ENCODE measurements around the gene SLC30A2.

Gene SLC30A2

DNA sequence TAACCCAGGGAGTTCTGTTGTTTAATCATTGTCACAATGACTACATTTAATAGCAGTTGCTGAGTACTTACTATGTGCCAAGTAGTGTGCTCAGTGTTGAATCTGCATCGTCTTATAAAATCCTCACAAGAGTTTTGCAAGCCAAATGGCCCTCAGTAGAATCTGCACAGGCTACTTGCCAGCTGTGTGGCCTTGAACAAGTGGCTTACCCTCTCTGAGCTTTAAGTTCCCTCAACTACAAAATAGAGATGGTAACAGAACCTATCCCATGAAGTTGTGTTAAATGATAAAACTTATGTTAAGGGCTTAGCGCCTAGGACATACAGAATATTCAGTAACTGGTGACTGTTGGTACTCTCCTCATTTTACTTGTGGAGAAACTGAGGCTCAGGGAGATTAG lies 9.1 kb upstream of the SLC30A2 start:
- no peaks in the 10 kb centered on the region for H3K36me3 ChIP-seq
- H3K9me3 ChIP-seq (ENCODE audit: severe bottlenecking): no peaks in the 10 kb centered on the region
- H3K4me3 ChIP-seq (ENCODE audit: low read depth, low read length): no peak overlapping the region
- TF ChIP-seq, protein P1, sequence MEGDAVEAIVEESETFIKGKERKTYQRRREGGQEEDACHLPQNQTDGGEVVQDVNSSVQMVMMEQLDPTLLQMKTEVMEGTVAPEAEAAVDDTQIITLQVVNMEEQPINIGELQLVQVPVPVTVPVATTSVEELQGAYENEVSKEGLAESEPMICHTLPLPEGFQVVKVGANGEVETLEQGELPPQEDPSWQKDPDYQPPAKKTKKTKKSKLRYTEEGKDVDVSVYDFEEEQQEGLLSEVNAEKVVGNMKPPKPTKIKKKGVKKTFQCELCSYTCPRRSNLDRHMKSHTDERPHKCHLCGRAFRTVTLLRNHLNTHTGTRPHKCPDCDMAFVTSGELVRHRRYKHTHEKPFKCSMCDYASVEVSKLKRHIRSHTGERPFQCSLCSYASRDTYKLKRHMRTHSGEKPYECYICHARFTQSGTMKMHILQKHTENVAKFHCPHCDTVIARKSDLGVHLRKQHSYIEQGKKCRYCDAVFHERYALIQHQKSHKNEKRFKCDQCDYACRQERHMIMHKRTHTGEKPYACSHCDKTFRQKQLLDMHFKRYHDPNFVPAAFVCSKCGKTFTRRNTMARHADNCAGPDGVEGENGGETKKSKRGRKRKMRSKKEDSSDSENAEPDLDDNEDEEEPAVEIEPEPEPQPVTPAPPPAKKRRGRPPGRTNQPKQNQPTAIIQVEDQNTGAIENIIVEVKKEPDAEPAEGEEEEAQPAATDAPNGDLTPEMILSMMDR (IDR thresholded peaks at IDR 0.05; ENCODE audit: low read depth, low read length): no peak
- H3K27ac ChIP-seq: no peak overlapping the region
- DNase-seq: no peak
- H3K27me3 ChIP-seq (ENCODE audit: insufficient read depth, low read depth, severe bottlenecking): no peaks in the 10 kb centered on the region

DNA sequence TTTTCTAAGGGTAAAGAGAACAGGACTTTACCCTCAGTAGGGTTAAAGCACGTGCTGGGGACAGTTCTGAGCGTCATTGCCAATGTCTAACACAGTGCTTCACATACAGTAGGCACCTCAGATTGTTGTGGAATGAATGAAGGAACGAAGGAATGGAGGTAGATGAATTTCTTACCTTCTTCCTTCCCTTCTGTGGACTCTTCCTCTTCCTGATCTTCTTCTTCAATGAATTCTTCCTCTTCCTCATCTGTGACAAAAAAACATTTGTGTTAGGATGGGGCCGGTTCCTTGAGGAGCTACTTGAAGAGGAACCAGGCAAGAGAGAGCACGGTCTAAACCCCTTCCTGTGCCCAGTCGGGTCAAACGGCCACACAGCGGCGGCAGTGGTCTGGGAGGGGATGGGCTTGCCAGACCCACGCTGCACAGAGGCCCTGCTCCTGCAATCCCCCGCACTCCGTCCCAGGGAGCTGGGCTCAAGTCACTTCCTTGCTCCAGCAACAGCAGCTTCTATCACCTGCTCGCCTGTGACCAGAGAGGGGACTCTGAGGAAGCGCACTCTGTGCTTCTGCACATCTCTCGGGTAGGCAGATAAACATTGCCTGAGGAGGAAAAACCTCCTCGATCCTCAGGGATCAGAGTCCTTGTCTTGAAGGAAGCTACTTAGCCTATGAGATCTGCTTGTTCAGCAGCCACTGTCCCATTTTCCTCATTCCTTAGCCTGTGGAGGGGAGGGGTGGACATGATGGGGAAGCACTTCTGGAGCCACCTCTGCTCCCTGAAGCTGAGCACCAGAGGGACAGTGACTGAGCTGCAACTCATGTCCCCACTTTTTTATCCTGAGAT lies 8.0 kb upstream of the SLC30A2 start:
- Histone ChIP-seq H3K4me3 (ENCODE audit: low read depth, low read length) (no peak overlapping the region), H3K9me3 (ENCODE audit: severe bottlenecking) (no peaks in the 10 kb centered on the region), H3K36me3 (no peaks in the 10 kb centered on the region), H3K27me3 (ENCODE audit: insufficient read depth, low read depth, severe bottlenecking) (no peaks in the 10 kb centered on the region), H3K27ac (no peak overlapping the region)
- TF ChIP-seq, protein P1 (IDR thresholded peaks at IDR 0.05; ENCODE audit: low read depth, low read length): peak; percentile 28; the same call in 1 of the 2 replicates
- no peak for DNase-seq

DNA sequence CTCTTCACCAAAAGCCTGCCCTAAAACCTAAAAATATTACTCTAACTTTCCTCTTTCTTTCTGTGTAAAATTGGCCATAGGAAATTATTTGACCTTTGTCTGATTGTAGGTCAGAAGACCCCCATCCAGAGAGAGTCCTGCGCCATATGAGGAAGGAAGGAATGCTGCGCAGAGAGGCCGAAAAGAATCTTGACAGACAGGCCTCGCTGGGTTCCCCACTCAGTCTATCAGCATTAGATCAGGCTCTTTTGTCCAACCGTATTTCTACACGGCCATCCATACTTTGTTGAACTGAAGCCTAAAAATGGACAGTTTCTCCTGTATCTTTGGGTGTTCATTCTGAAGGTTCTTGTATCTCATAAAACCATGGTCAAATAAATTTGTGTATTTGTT lies 4.3 kb upstream of the SLC30A2 start:
- Histone ChIP-seq H3K27ac (no peak overlapping the region), H3K36me3 (no peaks in the 10 kb centered on the region), H3K4me3 (ENCODE audit: low read depth, low read length) (no peak overlapping the region), H3K27me3 (ENCODE audit: insufficient read depth, low read depth, severe bottlenecking) (no peaks in the 10 kb centered on the region), H3K9me3 (ENCODE audit: severe bottlenecking) (no peaks in the 10 kb centered on the region)
- DNase-seq: no peak
- TF ChIP-seq, protein P1 (IDR thresholded peaks at IDR 0.05; ENCODE audit: low read depth, low read length): no peak

DNA sequence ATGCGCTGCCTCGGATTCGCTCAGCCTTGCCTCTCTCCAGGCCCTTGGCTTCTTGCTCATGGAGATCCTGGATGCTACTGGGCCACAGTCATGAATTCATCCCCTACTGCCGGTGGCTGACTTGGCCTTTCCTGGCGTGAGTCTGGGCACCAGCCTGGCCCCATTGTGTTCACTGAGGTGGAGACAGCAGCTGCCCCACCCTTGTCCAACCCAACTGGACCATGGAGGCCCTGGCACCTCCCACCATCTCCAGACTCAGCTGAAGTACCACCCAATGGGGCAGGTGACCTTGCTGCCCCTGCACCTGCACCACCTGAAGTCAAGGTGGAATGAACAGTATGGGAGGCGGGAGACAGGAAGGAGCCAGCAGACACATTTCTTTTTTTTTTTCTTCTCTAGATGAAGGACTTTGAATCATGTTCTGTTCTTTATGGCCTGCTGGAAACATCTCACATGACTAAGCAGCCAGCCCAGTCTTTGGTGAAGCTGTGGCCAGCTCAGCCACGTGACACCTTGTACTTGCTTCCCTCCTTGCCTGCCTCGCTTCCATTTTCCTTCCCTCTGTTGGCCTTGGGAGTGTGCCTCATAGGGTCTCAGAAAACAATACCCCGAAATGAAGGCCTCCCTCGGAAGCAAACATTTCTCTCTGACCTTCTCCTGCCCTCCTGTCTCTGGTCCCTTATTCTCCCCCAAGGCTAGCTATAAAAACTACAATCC lies 3.8 kb upstream of the SLC30A2 start:
- no peak for DNase-seq
- Histone ChIP-seq H3K9me3 (ENCODE audit: severe bottlenecking) (no peaks in the 10 kb centered on the region), H3K27ac (no peak overlapping the region), H3K27me3 (ENCODE audit: insufficient read depth, low read depth, severe bottlenecking) (no peaks in the 10 kb centered on the region), H3K36me3 (no peaks in the 10 kb centered on the region), H3K4me3 (ENCODE audit: low read depth, low read length) (no peak overlapping the region)
- TF ChIP-seq, protein P1 (IDR thresholded peaks at IDR 0.05; ENCODE audit: low read depth, low read length): no peak

DNA sequence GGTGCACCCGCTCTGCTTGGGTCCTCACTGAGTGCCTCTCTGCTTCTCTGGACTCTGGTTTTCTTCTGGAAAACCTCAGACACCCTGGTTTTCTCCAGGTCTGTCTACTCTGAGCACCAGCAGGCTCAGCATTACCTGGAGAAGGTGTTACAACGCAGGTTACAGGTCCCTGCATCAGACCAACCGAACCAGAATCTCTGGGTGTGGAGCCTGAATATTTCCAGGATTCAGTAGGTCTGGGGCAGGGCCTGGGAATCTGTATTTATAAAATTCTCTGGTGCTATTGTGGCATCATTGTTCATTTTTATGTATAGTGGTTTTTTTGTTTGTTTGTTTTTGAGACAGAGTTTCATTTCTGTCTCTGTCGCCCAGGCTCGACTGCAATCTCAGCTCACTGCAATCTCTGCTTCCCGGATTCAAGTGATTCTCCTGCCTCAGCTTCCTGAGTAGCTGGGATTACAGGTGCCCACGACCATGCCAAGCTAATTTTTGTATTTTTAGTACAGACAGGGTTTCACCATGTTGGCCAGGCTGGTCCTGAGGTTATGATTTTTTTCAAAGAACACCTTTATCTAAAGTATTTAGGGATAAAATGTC lies 1.5 kb upstream of the SLC30A2 start:
- Histone ChIP-seq H3K4me3 (ENCODE audit: low read depth, low read length) (no peak overlapping the region), H3K9me3 (ENCODE audit: severe bottlenecking) (no peaks in the 10 kb centered on the region), H3K36me3 (no peaks in the 10 kb centered on the region), H3K27ac (no peak overlapping the region), H3K27me3 (ENCODE audit: insufficient read depth, low read depth, severe bottlenecking) (no peaks in the 10 kb centered on the region)
- no peak for DNase-seq
- TF ChIP-seq, protein P1 (IDR thresholded peaks at IDR 0.05; ENCODE audit: low read depth, low read length): no peak

Data from WERI-Rb-1 (cell line).